Measurements from ENCODE around the gene SLC24A3. TPM values are rescaled to one million over a fixed set of nuclear protein-coding genes. Genes with fewer than 3 reads are reported as not detected.

SLC24A3 gene
- total RNA-seq, 6 donors from 2014 or later: 6.3 to 10.8 (median 9.3) TPM

DNA sequence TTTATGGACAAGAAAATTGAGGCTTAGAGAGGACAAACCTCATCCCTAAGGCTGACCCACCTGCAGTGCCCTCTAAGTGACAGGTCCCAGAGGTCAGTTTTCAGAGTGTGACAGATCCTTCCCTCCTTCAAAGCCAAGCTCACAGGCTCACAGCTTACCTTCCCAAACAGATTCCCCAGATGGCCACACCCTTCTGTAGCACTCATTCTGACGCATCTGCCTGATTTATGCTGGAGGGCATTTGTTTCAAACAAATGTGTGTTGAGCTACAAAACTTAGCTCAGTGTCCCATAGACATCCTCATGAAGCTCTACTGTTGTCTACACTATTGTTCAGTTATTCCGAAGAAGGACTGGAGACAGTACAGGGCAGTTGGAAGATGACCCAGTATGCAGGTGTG, 485.0 kb downstream of the SLC24A3 start:
- Histone ChIP-seq H3K9me3 (no peaks in the 10 kb centered on the region), H3K27ac (no peak overlapping the region), H3K4me3 (no peak overlapping the region), H3K27me3 (no peaks in the 10 kb centered on the region), H3K36me3 (no peaks in the 10 kb centered on the region), H3K4me1 (peaks cover 0 to 4% (median 0%) of the 10 kb centered on the region in 4 donors)
- no peak for TF ChIP-seq EP300 (IDR thresholded peaks at IDR 0.05)
- TF ChIP-seq POLR2AphosphoS5 (IDR thresholded peaks at IDR 0.05): no peak
- TF ChIP-seq, protein P1, sequence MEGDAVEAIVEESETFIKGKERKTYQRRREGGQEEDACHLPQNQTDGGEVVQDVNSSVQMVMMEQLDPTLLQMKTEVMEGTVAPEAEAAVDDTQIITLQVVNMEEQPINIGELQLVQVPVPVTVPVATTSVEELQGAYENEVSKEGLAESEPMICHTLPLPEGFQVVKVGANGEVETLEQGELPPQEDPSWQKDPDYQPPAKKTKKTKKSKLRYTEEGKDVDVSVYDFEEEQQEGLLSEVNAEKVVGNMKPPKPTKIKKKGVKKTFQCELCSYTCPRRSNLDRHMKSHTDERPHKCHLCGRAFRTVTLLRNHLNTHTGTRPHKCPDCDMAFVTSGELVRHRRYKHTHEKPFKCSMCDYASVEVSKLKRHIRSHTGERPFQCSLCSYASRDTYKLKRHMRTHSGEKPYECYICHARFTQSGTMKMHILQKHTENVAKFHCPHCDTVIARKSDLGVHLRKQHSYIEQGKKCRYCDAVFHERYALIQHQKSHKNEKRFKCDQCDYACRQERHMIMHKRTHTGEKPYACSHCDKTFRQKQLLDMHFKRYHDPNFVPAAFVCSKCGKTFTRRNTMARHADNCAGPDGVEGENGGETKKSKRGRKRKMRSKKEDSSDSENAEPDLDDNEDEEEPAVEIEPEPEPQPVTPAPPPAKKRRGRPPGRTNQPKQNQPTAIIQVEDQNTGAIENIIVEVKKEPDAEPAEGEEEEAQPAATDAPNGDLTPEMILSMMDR (IDR thresholded peaks at IDR 0.05): no peak
- no peak for TF ChIP-seq POLR2A (IDR thresholded peaks at IDR 0.05)
- ATAC-seq (ENCODE audit: low FRiP score in 2 of 2) (no peak), DNase-seq (no peak)
- WGBS, 2 donors: 91 to 100% methylated on average over 2 of the region's 2 CpGs

DNA sequence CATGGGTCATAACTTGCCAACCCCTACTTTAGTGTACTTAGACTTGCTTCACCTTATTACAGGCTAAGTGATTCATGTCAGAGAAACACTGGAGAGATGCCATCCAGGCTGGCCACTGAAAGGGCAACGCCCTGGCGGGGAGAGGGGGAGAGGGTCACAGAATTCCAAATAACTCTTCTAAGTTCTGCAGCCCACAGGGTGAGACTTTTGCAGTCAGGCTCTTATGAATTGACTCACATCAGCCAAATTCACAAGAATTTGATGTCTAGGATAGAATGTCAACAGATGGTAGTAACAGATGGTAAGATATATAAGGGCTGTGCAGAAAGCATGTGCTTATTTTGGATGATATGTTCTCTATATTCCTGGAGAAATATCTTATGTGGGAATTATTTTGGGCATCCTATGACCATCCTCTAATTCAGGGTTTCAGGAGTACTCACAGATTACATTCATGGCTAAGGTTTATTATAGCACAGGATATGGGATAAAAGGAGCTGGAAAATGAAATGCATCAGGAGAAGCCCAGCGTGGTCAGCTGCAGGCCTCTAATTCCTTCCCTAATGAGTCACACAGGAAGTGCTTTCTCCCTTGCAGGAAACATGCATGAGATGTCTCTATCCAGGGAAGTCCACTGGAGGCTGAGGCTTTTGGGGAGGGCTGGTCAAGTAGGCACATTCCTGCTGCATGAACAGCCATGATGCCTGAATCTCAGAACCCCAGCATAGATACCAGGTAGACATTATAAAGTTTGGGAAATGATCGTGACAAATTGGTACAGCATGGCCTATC, 486.9 kb downstream of the SLC24A3 start:
- H3K27me3 ChIP-seq: no peaks in the 10 kb centered on the region
- WGBS, 2 donors: 81 to 84% methylated on average over 4 of the region's 4 CpGs
- TF ChIP-seq POLR2A (IDR thresholded peaks at IDR 0.05): no peak
- TF ChIP-seq POLR2AphosphoS5 (IDR thresholded peaks at IDR 0.05): no peak
- no peak for TF ChIP-seq EP300 (IDR thresholded peaks at IDR 0.05)
- TF ChIP-seq, protein P1 (IDR thresholded peaks at IDR 0.05): no peak
- no peak for DNase-seq
- no peaks in the 10 kb centered on the region for H3K36me3 ChIP-seq
- no peaks in the 10 kb centered on the region for H3K4me1 ChIP-seq
- no peaks in the 10 kb centered on the region for H3K9me3 ChIP-seq
- no peak overlapping the region for H3K4me3 ChIP-seq
- no peak overlapping the region for H3K27ac ChIP-seq
- ATAC-seq (ENCODE audit: low FRiP score in 2 of 2): no peak

DNA sequence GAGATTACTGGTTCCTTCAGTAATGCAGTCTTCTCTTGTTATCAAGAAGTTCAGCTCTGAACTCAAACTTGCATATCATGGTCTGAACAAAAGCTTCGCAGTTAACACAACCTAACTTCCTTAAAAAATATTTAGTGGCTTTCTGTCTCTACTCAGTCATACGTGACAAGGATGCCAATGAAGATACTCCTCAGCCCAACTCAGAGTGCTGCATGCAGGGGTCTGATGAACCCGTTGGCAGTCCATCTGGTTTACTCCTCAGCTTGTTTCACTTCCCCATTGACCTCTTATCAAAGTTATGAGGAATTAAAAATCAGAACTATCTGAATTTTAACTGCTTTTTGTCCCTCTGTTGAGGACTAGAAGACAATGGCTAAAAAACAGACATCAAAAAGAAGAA, 489.0 kb downstream of the SLC24A3 start:
- Histone ChIP-seq H3K27ac (no peak overlapping the region), H3K36me3 (no peaks in the 10 kb centered on the region), H3K27me3 (no peaks in the 10 kb centered on the region), H3K9me3 (no peaks in the 10 kb centered on the region), H3K4me3 (no peak overlapping the region), H3K4me1 (no peaks in the 10 kb centered on the region)
- DNase-seq (no peak), ATAC-seq (ENCODE audit: low FRiP score in 2 of 2) (no peak)
- WGBS, 2 donors: 70% methylated on average over 3 of the region's 3 CpGs
- TF ChIP-seq, protein P1 (IDR thresholded peaks at IDR 0.05): no peak

DNA sequence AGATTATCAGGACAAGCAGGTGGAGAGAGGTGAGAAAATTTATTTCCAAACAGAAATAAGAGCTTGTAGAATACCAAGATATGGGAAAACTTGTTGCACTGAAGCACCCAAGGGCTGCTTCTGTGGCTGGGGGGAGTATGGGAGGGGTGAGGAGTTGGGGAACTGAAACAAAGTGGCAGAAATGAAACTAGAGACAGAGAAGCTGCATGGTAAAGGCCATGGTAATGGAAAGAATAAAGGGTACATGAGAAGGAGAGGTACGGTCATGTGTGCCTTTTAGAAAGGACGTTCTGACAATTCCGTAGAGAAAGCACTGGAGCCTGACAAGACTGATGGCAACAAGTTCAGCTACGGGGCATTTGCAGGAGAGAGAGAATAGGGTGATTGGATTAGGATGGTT, 494.0 kb downstream of the SLC24A3 start:
- Histone ChIP-seq H3K4me3 (no peak overlapping the region), H3K36me3 (no peaks in the 10 kb centered on the region), H3K4me1 (peaks cover 0 to 3% (median 0%) of the 10 kb centered on the region in 4 donors), H3K27me3 (no peaks in the 10 kb centered on the region), H3K27ac (no peak overlapping the region), H3K9me3 (no peaks in the 10 kb centered on the region)
- no peak for DNase-seq
- 60 to 76% methylated on average over 4 of the region's 4 CpGs for WGBS, 2 donors
- TF ChIP-seq POLR2AphosphoS5 (IDR thresholded peaks at IDR 0.05) (no peak), EP300 (IDR thresholded peaks at IDR 0.05) (no peak), POLR2A (IDR thresholded peaks at IDR 0.05) (no peak)
- TF ChIP-seq, protein P1 (IDR thresholded peaks at IDR 0.05): no peak
- peak in 1 of 2 donors; percentile 72 for ATAC-seq (ENCODE audit: low FRiP score in 2 of 2)

Data from upper lobe of left lung (tissue), 6 donors.